Small intestine (tissue), 7 donors: ENCODE results near the gene GAREM1. TPM values are rescaled to one million over a fixed set of nuclear protein-coding genes. Genes with fewer than 3 reads are reported as not detected.

Experiments
- DNase-seq, 2 donors: peaks; one replicate each; pipeline versions ENCODE4 v3.0.0 to v3.0.0-alpha.2; 2013
- FAIRE-seq: peaks from 2 replicates; lab custom pipeline; 2012; peaks lifted over from hg19 to GRCh38; lab: Jason Lieb, UNC
- H3K27ac ChIP-seq, 3 donors: one replicate each; pipeline ENCODE4 v1.5.1; 2013; ENCODE audit warnings: low read length in 2 of 3, mild to moderate bottlenecking in 2 of 3, control low read depth in 1 of 3, inconsistent platforms in 1 of 3, low read depth in 1 of 3, moderate library complexity in 1 of 3
- H3K27me3 ChIP-seq, 3 donors: one replicate each; pipeline ENCODE4 v1.6.1; 2013; ENCODE audit warnings: low read length in 3 of 3, inconsistent platforms in 1 of 3; ENCODE audit not compliant: control insufficient read depth in 3 of 3, insufficient read depth in 3 of 3
- H3K36me3 ChIP-seq, 3 donors: one replicate each; pipeline ENCODE4 v1.6.1; 2013; ENCODE audit warnings: low read length in 3 of 3, inconsistent platforms in 1 of 3, low read depth in 1 of 3, mild to moderate bottlenecking in 1 of 3, moderate library complexity in 1 of 3; ENCODE audit not compliant: control insufficient read depth in 3 of 3, insufficient read depth in 2 of 3
- H3K4me1 ChIP-seq, 3 donors: one replicate each; pipeline ENCODE4 v1.6.1; 2013; ENCODE audit warnings: low read length in 2 of 3, inconsistent platforms in 1 of 3, low read depth in 1 of 3, mild to moderate bottlenecking in 1 of 3, moderate library complexity in 1 of 3; ENCODE audit not compliant: control insufficient read depth in 3 of 3, insufficient read depth in 2 of 3
- H3K4me3 ChIP-seq, 3 donors: one replicate each; pipeline ENCODE4 v1.5.1; 2013; ENCODE audit warnings: low read length in 3 of 3, control low read depth in 1 of 3, inconsistent platforms in 1 of 3, low read depth in 1 of 3, mild to moderate bottlenecking in 1 of 3, moderate library complexity in 1 of 3
- H3K9me3 ChIP-seq, 2 donors: one replicate each; pipeline ENCODE4 v1.6.1; 2013; ENCODE audit warnings: low read depth in 1 of 2, low read length in 1 of 2; ENCODE audit not compliant: control insufficient read depth in 2 of 2, insufficient read depth in 1 of 2
- WGBS, 3 donors: extraction: QIAGEN DNeasy Blood & Tissue Kit; methylation state at CpG; one replicate each; pipeline ENCODE4 v1.1.7; 2013; 5-methylcytosine and 5-hydroxymethylcytosine counted together
- polyA plus RNA-seq, 4 donors: library from polyadenylated mRNA; stranded (reverse) in 3 of 4; unstranded in 1 of 4; fragments of 200-250 nt in 3 of 4; fragments of 120-200 nt in 1 of 4; gene quantifications; one replicate each; pipeline versions ENCODE4 v1.2.1 to v1.2.3, GENCODE V29; 2013
- donor health status: healthy with polysubstance abuse.
- donor health status: control.
- donor health status: control.
- donor health status: Bipolar disorder and iron deficiency.
- donor health status: healthy.

Gene GAREM1
- polyA plus RNA-seq, 4 donors: 1.9 to 12.8 (median 4.0) TPM

DNA sequence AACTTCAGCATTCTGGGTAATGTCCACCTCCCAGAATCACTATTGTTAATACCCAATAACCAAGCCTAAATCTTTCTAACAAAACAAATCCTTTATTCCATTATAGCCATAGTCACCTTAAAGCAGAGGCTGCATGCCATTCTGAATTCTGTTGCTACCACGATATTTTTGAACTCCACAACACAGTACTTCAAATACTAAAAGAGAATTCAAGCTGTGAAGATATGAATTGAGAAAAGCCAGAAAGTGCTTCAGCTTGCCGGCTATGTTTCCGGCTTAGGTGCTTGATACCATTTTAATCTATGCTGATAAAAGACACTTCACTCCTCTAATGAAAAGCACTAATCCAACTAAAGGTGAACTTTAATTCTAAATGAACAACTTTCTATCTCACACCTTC lies 41.3 kb downstream of the GAREM1 start:
- 27 to 66% (median 37%) methylated on average over 3 of the region's 3 CpGs for WGBS, 3 donors
- H3K9me3 ChIP-seq: peaks cover 0 to 5% of the 10 kb centered on the region in 2 donors
- peaks cover 0 to 2% (median 0%) of the 10 kb centered on the region in 3 donors for H3K4me1 ChIP-seq

DNA sequence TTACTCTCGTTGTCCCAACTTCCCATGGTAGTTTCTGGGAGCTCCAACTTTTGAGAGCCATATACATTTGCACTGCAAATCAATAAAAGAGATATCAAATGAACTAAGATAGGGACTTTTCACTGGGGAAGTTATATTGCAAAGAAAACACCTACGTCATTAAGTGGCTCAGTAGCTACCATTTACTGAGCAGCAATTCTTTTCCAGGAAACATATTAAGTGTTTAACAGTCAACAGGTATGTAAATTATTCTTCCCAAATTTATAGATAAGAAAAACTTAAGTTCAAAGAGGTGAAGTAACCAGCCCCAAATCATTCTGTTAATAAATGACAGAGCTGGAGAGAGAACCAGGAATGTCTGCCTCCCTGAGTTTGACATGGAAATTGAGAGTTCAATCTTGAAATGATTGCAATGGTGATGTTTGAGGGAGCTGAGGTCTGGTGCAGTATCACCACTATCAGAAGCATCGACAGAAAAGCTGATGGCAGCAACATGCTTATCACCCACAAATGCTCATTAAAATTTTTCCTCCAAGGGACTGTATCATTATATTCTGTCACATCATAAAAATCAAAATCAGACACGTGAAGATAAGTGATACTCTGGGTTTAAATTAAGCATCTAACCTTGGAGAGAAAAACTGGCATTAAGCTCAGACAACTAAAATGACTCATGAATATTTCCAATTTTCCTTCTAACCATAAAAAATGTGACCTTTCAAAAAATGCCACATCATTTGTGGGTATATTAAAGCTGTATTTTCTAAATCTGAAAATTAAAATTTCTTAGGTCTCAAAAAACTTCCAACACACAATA lies 43.4 kb downstream of the GAREM1 start:
- H3K36me3 ChIP-seq: no peaks in the 10 kb centered on the region
- H3K4me3 ChIP-seq: no peak overlapping the region
- no peaks in the 10 kb centered on the region for H3K27me3 ChIP-seq
- no peak for FAIRE-seq
- peaks cover 0 to 2% (median 0%) of the 10 kb centered on the region in 3 donors for H3K4me1 ChIP-seq
- peak in 1 of 2 donors; percentile 27 for DNase-seq
- H3K9me3 ChIP-seq: peaks cover 0 to 5% of the 10 kb centered on the region in 2 donors
- WGBS, 3 donors: 13 to 59% (median 27%) methylated on average over 4 of the region's 4 CpGs
- H3K27ac ChIP-seq: no peak overlapping the region

More for the DNA sequence above, 41.3 kb downstream of the GAREM1 start:
- Histone ChIP-seq H3K27ac (no peak overlapping the region), H3K4me3 (no peak overlapping the region), H3K36me3 (no peaks in the 10 kb centered on the region), H3K27me3 (no peaks in the 10 kb centered on the region)
- FAIRE-seq: no peak
- DNase-seq: peak in 1 of 2 donors; percentile 49

DNA sequence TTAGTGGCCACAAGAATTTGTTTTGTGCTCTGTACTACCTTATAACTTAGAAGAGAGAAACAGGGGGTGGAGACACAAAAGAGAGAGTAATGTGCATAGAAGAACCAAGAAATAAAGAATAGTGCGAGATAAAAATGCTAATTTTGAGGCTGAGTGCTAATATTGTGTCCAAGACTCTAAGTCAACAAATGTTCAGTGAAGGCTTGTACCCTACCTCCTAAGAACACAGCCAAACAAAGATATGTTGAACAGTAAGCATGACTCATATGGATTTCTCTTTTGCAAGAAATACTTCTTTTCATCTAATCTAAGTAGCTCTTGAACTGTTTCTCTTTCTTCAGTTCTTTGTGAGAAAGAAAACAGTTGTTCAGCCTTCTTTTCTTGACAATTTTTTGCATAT lies 45.2 kb downstream of the GAREM1 start:
- FAIRE-seq (no peak), DNase-seq (no peak)
- Histone ChIP-seq H3K9me3 (no peaks in the 10 kb centered on the region), H3K27me3 (no peaks in the 10 kb centered on the region), H3K36me3 (no peaks in the 10 kb centered on the region), H3K27ac (no peak overlapping the region), H3K4me3 (no peak overlapping the region), H3K4me1 (peaks cover 0 to 2% (median 0%) of the 10 kb centered on the region in 3 donors)
- WGBS, 3 donors: 81 to 96% (median 90%) methylated on average over 1 of the region's 1 CpG

DNA sequence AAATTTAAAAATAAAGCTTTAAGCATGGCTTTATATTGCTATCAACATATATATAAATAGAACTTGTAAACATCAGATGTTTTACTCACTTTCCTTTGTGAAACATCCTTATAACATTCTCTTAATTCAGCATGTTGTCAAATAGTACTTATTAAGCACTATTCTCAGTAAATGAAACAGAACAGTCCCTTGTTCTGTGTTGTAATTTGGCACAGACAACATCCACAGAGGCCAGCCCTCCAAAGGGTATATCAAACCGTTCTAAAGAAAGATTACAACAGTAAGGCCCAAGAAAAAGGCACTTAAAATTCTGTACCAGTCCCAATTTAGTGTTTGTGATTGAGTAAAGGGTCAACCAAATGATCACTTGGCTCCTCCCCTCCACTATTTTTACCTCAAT lies 46.0 kb downstream of the GAREM1 start:
- FAIRE-seq (no peak), DNase-seq (no peak)
- 43 to 86% (median 55%) methylated on average over 1 of the region's 1 CpG for WGBS, 3 donors
- Histone ChIP-seq H3K36me3 (no peaks in the 10 kb centered on the region), H3K27ac (no peak overlapping the region), H3K4me3 (no peak overlapping the region), H3K4me1 (peaks cover 0 to 2% (median 0%) of the 10 kb centered on the region in 3 donors), H3K27me3 (no peaks in the 10 kb centered on the region), H3K9me3 (no peaks in the 10 kb centered on the region)

DNA sequence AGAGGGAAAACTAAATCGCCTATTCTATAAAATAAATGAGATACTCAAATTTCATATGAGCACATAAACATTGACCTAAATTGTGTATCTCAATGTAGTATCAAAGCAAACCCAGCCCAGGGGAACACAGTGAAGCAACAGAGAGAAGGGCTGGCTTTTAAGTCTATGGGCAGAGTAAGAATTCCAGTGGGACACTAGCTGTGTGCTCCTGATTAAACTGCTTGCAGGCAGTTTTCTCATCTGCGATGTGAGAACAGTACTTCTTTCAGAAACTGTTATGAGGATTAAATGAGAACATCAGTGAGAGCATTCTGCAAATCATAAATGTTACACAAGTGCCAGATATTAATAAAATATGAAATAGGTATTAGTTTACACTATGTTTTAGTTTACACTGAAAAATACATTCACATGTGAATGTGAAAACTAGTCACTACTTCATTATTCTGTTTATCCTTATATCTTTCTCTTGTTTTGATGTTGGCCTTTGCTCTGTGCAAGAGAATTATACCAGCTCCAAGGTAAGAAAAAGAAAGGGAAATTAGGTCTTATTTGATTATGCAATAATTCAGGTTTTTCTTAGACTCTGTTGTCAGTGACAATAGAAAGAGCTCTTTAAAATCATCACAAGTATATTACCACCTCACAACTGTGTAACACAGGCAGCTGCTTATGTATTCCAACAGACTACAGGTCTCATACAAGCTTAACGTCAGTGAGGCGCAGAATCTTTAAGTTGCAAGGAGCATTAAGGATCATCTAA lies 47.5 kb downstream of the GAREM1 start:
- no peaks in the 10 kb centered on the region for H3K27me3 ChIP-seq
- no peaks in the 10 kb centered on the region for H3K36me3 ChIP-seq
- H3K27ac ChIP-seq: no peak overlapping the region
- H3K4me3 ChIP-seq: no peak overlapping the region
- 88 to 95% (median 90%) methylated on average over 4 of the region's 4 CpGs for WGBS, 3 donors
- no peak for FAIRE-seq
- no peaks in the 10 kb centered on the region for H3K4me1 ChIP-seq
- DNase-seq: no peak
- no peaks in the 10 kb centered on the region for H3K9me3 ChIP-seq

DNA sequence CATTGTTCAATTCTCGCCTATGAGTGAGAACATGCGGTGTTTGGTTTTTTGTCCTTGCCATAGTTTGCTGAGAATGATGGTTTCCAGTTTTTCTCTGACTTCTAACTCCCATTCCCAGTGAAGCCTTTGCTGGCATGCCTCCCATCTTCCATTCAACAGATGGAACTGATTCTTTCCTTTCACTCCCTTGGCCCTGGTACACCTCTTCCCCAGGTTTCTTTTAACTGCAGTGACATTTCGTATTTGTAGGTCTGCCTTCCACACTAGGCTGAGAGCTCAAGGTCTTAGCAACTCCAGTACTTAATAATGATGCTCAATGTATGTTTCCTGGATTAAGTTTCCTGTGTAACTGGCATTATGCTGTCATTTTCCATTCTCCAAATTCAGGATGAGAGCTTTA lies 48.5 kb downstream of the GAREM1 start:
- Histone ChIP-seq H3K27ac (no peak overlapping the region), H3K4me1 (no peaks in the 10 kb centered on the region), H3K9me3 (no peaks in the 10 kb centered on the region), H3K36me3 (no peaks in the 10 kb centered on the region), H3K4me3 (no peak overlapping the region), H3K27me3 (no peaks in the 10 kb centered on the region)
- 87 to 95% (median 90%) methylated on average over 3 of the region's 3 CpGs for WGBS, 3 donors
- FAIRE-seq (no peak), DNase-seq (no peak)

DNA sequence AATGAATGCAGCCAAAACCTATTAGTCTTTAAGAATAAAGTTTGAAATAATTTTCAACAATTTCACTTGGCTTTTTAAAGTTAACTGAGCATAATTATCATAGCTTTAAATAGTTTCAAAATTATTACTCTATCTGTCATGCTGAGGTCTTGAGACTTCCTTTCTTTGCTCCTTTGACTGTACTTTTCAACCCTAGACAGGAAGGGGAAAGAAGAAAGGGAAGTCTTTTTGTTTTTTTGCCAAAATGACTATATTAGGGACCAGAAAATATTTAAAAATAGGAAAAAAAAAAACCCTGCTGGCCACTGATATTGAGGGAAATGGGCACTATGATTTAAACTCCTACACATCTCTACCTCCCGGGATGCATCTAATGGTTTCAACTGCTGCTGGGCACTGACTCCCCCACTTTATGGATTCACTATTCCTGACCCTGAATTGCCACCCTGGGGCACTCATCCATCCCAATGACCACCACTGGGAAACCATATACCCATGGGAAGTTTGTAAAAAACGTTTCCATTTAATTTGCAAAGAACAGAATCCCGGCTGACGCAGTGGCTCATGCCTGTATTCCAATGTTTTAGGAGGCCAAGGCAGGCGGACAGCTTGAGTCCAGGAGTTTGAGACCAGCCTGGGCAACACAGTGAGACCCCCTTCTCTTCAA lies 50.5 kb downstream of the GAREM1 start:
- H3K27me3 ChIP-seq: no peaks in the 10 kb centered on the region
- FAIRE-seq: no peak
- no peaks in the 10 kb centered on the region for H3K4me1 ChIP-seq
- no peaks in the 10 kb centered on the region for H3K36me3 ChIP-seq
- H3K4me3 ChIP-seq: no peak overlapping the region
- WGBS, 3 donors: 69 to 82% (median 82%) methylated on average over 5 of the region's 5 CpGs
- no peaks in the 10 kb centered on the region for H3K9me3 ChIP-seq
- H3K27ac ChIP-seq: no peak overlapping the region
- DNase-seq: no peak

DNA sequence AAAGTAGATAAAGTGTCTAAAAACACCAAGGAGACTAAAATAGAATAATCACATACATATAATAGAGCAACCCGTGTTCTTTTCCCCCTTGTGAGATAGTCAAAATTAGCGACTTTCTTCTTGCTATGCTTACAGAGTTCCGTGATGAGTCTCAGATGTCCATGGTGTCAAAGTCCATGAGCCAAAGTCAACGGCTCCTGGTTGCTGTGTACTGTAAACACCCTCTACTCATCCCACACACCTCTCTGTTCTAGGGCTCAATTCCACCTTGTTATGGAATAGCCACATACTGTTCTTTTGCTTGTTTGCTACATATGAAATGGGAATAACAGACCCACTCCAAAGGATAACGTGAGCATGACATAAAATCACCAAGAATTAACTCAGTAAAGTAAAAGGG lies 52.5 kb downstream of the GAREM1 start:
- Histone ChIP-seq H3K27me3 (no peaks in the 10 kb centered on the region), H3K27ac (no peak overlapping the region), H3K4me1 (no peaks in the 10 kb centered on the region), H3K4me3 (no peak overlapping the region), H3K36me3 (no peaks in the 10 kb centered on the region), H3K9me3 (no peaks in the 10 kb centered on the region)
- no peak for FAIRE-seq
- 77 to 86% (median 79%) methylated on average over 5 of the region's 5 CpGs for WGBS, 3 donors
- DNase-seq: peak in 1 of 2 donors; percentile 15
